Lower leg skin (tissue), 3 donors: ENCODE data around the gene TAX1BP3.

Experiments
- CTCF ChIP-seq, 3 donors: fragments of 450-650 bp; IDR thresholded peaks; one replicate each; pipeline ENCODE4 v1.5.1; 2016; ENCODE audit warnings: antibody characterized with exemption in 3 of 3, mild to moderate bottlenecking in 3 of 3, moderate library complexity in 2 of 3
- POLR2A ChIP-seq, 2 donors: fragments of 450-650 bp; IDR thresholded peaks; one replicate each; pipeline ENCODE4 v1.6.1; 2016 to 2017; ENCODE audit warnings: antibody characterized with exemption in 2 of 2, mild to moderate bottlenecking in 1 of 2, moderate library complexity in 1 of 2

- TF ChIP-seq CTCF (IDR thresholded peaks at IDR 0.05) (no peak), POLR2A (IDR thresholded peaks at IDR 0.05) (no peak)
These were observed 5.0 kb downstream of the TAX1BP3 start for GRCh38 chr17:3663102-3664011.
